CD1c-positive myeloid dendritic cell (primary cell): ENCODE results near the gene B3GALT4.

Source experiments
- DNase-seq: peaks from one replicate; pipeline ENCODE4 v3.0.0-alpha.2; 2016; ENCODE audit errors: extremely low spot score

B3GALT4 gene

GRCh38 chr6:33315793-33316602 is 39.1 kb downstream of the B3GALT4 start:
- no peak for DNase-seq

DNA sequence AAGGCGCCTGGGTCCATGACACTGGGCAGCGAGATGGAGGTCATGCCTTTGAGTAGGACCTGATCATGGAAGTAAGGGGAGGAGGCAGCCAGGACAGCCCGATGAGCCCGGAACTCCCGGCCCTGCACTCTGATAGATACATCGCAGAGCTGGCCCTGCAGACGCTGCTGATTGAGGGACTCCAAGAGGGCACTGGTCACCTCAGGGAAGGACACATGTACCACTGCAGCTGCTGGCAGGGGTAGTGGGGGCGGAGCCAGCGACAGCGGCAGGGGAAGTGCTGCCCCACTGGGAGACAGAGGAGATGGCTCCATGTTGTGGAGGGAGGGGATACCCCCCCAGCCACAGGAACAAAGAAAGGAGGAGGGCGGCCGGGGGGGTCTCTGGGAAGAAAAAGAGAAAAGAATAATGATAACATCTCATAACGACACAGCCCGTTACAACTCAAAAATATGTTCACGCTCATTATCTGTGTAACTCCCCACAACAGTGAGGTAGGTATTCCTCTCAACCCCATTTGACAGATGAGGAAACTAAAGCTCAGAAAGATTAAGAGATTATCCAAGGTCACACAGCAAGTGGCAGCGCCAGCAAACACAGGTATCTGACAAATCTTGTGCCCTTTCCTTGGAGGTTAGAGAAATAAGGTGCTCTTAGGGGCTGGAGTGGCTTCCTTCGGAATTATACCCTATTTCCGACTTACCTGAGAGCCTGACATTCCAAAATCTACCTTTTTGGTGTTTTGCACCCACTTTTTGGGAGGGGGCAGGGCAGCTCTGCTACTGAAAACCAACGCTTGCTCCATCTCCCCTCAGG is 39.9 kb downstream of the B3GALT4 start:
- no peak for DNase-seq

GRCh38 chr6:33317419-33317668 is 40.4 kb downstream of the B3GALT4 start:
- no peak for DNase-seq

- peak; percentile 98 for DNase-seq
These were observed 40.9 kb downstream of the B3GALT4 start, which contains the start of gene ZBTB22 for GRCh38 chr6:33317669-33318425. TSS of gene ZBTB22 (minus strand) at chr6:33317744. CDS start at chr6:33316916, 828 bp downstream.

DNA sequence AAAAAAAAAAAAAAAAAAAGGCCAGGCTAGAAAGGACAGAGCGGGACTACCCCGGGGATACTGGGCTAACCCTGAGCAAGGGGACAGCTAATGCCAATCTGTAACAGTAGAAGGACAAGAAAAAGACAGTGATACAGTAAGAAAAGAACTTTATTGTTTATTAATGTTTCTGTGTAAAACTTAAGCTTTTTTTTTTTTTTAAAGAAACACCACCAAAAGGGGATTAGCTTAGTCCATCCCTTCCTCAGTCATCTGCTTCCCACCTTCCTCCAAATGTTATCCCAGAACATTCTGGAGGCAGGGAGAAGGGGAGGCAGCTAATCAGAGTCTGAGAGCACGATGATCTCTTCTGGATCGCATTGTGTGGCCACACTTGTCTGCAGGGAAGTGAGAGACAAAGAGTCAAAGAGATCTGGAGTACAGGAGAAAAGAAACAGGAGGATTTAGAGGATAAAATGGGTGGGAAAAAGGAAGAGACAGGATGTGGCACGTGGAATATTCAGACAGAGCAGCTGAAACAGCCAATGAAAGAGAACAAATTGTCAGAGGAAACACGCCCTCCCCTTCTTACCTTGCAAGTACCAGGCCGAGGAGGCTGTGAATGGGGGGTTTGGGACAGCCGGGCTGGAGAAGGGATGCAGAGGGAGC is 41.6 kb downstream of the B3GALT4 start:
- DNase-seq: no peak

DNA sequence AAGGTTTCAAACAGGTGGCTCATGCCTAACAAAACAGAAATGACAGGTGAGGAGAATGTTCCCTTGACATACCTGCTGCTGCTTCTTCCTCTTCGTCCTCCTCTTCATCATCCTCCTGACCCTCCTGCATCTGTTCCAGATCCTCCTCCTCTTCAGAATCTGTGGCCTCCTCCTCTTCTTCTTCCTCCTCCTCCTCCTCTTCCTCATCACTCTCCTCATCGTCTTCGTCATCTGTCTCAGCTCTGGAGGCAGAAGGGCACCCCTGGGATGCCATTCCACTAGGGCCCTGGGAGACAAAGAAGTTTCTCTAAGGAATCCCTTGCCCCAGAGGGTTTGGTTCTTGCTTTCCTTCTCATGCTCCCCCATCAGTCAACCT is 43.0 kb downstream of the B3GALT4 start:
- DNase-seq: no peak

DNA sequence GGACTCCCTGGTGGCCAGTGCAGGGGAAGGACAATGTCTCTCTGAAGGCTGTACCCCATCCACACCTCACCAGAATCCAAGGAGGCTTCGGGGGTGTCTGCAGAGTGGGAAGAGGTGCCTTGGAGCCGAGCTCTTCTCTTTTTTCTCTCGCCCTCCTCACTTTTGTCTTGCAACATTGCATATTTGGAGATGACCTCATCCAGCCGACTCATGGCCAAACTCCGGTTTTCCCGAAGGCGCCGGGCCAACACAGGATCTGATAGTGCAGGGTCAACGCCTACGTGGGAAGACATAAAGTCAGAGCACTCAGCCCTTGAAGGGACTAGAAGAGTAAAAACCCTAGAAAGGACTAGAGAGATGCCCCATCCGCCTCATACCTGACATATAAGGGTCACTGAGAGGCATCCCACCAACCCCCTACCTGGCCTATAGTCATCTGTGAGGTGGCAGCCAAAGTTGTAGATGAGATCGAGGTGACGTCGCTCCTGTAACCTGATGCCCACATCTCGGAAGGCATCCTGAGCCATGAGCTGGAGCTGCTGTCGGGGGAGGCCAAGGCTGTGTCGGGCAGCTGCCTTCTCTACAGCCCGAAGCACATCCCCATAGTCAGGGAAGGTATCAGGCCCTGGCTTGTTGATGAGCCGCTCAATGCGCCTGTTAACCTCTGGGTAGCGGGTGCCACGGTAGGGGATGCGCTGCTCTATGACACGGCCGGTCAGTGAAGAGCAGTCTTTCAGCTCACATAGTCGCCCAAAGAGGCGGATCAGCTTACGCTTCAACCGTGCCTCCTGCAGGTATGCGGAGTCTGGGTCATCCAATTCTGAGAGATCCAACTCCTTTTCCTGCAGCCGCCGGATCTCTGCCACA is 43.6 kb downstream of the B3GALT4 start:
- peak; percentile 62 for DNase-seq

DNA sequence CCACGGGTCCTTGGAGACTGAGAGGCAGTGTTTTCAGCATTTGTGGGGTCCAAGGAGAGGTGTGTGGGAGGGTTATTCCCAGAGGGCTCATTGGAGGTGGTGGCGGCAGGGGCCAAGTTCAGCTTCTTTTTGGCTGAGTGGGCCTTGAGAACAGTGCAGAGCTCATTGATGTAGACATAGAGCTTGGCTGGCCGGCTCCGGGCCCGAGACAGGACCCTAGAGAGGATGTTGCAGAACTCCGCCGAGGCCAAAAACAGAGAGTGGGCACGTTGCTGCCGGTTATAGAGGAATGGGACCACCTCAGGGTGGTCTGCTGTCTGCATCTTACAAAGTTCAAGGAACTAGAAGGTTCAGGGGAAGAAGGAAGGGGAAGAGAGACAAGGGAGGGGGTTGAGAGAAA is 44.3 kb downstream of the B3GALT4 start:
- DNase-seq: no peak

DNA sequence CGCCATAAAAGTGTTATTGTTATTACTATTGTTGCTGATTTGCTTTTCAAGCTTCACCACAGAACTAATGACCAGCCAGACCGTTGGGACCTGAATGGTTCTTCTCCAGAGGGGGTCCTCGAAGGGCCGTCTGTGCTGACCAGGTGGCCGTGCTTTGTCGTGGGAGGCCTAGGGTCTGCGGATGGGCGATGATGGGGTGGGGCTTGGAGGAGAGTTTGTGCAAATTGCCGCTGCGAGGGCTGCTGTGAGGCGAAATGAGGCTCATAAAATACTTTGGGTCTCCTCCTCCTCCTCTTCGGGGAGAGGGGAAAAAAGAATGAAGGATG is 46.7 kb downstream of the B3GALT4 start:
- DNase-seq: no peak

DNA sequence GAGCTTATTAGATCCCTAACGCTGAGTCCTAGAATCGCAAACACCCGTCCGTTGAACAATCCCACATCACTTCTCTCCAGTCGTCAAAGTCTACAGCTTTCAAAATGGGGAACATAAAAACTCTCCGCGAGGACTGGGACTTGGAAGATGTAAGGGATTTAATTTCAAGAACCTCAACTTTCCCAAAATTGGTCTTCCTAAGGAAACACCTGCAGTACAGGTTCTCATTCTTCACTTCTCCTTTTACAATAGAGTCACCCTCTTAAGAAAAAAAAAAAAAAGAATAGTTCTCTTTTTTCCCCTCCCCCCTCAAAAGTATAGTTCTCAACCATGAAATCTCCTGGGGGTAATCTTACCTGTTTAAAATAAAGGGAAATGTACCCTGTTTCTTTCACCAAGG is 47.2 kb downstream of the B3GALT4 start:
- peak; percentile 36 for DNase-seq
